Stomach smooth muscle (tissue), 2 donors: ENCODE measurements around the gene TPD52L2.
"Not testable (repeated sequence)": the region's sequence is repeated elsewhere in the genome, so short reads cannot be mapped to it uniquely, and the experiment has no call there.

Source experiments
- H3K27ac ChIP-seq: one replicate; pipeline ENCODE4 v1.7.0; 2013; ENCODE audit warnings: mild to moderate bottlenecking, low read length, inconsistent platforms
- H3K27me3 ChIP-seq, 2 donors: one replicate each; pipeline ENCODE4 v1.7.0; 2013; ENCODE audit warnings: low read length in 2 of 2; ENCODE audit not compliant: insufficient read depth in 2 of 2, control insufficient read depth in 1 of 2
- H3K36me3 ChIP-seq, 2 donors: one replicate each; pipeline ENCODE4 v1.7.0; 2013; ENCODE audit warnings: low read length in 2 of 2; ENCODE audit not compliant: control insufficient read depth in 2 of 2, insufficient read depth in 2 of 2
- H3K4me1 ChIP-seq: one replicate; pipeline ENCODE4 v1.7.0; 2013; ENCODE audit warnings: low read length; ENCODE audit not compliant: control insufficient read depth, insufficient read depth
- H3K4me3 ChIP-seq, 2 donors: one replicate each; pipeline ENCODE4 v1.7.0; 2013; ENCODE audit warnings: low read length in 2 of 2
- H3K9ac ChIP-seq, 2 donors: one replicate each; pipeline ENCODE4 v1.7.0; 2013; ENCODE audit warnings: low read length in 2 of 2, mild to moderate bottlenecking in 1 of 2
- H3K9me3 ChIP-seq, 2 donors: one replicate each; pipeline ENCODE4 v1.7.0; 2013; ENCODE audit warnings: low read length in 2 of 2; ENCODE audit not compliant: control insufficient read depth in 2 of 2
- donor health status: healthy.
- donor health status: Pancreatic carcinoma.

Gene TPD52L2

DNA sequence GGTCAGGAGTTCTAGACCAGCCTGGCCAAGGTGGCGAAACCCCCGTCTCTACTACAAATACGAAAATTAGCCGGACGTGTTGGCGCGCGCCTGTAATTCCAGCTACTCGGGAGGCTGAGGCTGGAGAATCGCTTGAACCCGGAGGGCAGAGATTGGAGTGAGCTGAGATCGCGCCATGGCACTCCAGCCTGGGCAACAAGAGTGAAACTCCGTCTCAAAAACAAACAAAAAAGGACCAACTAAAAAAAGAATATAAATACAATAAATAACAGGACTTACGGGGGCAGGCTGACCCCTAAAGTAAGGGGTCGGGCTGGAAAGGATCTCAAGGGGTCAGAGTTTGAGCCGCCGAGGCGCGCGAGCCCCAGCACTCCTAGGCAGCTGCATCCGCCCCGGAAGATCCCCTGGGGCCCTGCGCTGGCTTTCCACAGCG is 509 bp upstream of the TPD52L2 start:
- peaks cover 9 to 11% of the 10 kb centered on the region in 2 donors for H3K36me3 ChIP-seq
- H3K4me1 ChIP-seq, result peaks cover 23% of the 10 kb centered on the region
- no peaks in the 10 kb centered on the region for H3K27me3 ChIP-seq
- H3K9ac ChIP-seq, result peak overlapping the region; percentile 83 to 94
- no peaks in the 10 kb centered on the region for H3K9me3 ChIP-seq
- H3K4me3 ChIP-seq, result peak overlapping the region; percentile 91 to 94
- H3K27ac ChIP-seq, result peak overlapping the region; percentile 85

DNA sequence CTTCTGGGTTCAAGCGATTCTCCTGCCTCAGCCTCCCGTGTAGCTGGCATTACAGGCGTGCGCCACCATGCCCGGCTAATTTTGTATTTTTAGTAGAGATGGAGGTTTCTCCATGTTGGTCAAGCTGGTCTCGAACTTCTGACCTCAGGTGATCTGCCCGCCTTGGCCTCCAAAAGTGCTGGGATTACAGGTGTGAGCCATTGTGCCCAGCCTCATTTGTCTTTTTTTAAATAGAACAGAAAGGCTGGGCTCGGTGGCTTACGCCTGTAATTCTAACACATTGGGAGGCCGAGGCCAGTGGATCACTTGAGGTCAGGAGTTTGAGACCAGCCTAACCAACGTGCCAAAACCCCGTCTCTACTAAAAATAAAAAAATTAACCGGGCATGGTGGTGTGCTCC is 2.0 kb downstream of the TPD52L2 start:
- not testable (repeated sequence) for H3K9me3 ChIP-seq, H3K27me3 ChIP-seq, H3K27ac ChIP-seq, H3K4me3 ChIP-seq, H3K9ac ChIP-seq
- H3K36me3 ChIP-seq, result peaks cover 17% of the 10 kb centered on the region in 2 donors
- H3K4me1 ChIP-seq, result peaks cover 23% of the 10 kb centered on the region

DNA sequence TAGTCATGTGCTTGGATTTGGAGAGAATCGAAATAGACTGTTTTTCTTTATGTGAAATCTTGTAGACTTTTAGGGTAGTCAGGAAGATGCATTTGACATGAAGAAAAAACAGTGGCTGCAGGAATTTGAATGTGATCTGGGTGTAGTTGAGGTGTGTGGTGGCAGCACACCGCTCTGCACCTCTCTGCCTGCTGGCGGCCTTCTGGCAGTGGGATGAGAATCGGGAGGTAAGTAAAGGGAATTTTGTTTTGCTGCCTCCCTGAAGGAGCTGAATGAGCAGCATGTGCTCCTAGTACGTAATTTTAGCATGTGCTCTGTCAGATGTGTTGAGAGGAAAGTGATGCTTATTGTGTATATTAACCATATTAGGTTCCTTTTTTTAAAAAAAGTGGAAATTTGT is 3.2 kb downstream of the TPD52L2 start:
- H3K4me3 ChIP-seq, result no peak overlapping the region
- H3K4me1 ChIP-seq, result peaks cover 20% of the 10 kb centered on the region
- H3K9me3 ChIP-seq, result no peaks in the 10 kb centered on the region
- H3K27ac ChIP-seq, result no peak overlapping the region
- H3K27me3 ChIP-seq, result no peaks in the 10 kb centered on the region
- H3K36me3 ChIP-seq, result peaks cover 15 to 20% of the 10 kb centered on the region in 2 donors
- no peak overlapping the region for H3K9ac ChIP-seq

DNA sequence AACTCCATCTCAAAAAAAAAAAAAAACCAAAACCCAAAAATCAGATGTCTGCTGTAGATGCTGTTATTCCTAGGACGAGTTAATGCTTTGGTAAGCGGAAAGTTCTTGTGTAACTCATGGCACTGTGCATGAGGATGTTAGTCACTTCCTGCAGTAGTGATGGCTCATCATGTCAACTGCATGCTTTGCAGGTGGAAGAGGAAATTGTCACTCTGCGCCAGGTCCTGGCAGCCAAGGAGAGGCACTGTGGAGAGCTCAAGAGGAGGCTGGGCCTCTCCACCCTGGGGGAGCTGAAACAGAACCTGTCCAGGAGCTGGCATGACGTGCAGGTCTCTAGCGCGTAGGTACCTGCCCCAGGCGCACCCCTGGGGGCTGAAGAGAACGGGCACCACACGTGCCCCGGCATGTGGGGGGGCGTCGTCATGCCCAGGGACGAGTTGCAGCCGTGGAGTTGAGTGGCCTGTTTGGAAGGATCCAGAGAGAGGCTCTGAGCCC is 8.5 kb downstream of the TPD52L2 start:
- H3K4me1 ChIP-seq, result peaks cover 2% of the 10 kb centered on the region
- no peak overlapping the region for H3K4me3 ChIP-seq
- no peak overlapping the region for H3K27ac ChIP-seq
- no peaks in the 10 kb centered on the region for H3K9me3 ChIP-seq
- no peaks in the 10 kb centered on the region for H3K27me3 ChIP-seq
- H3K9ac ChIP-seq, result no peak overlapping the region
- H3K36me3 ChIP-seq, result peaks cover 48 to 52% of the 10 kb centered on the region in 2 donors

DNA sequence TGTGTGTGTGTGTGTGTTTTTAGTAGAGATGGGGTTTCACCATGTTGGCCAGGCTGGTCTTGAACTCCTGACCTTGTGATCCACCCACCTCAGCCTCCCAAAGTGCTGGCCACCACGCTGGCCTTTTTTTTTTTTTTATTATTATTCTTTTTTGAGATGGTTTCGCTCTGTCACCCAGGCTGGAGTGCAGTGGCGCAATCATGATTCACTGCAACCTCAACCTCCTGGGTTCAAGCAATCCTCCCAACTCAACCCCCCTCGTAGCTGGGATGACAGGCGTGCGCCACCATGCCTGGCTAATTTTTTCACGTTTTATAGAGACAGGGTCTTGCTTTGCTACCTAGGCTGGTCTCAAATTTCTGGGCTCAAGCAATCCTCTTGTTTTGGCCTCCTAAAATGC is 9.2 kb downstream of the TPD52L2 start:
- not testable (repeated sequence) for H3K27ac ChIP-seq, H3K27me3 ChIP-seq, H3K9me3 ChIP-seq, H3K4me1 ChIP-seq, H3K9ac ChIP-seq, H3K4me3 ChIP-seq
- H3K36me3 ChIP-seq, result peaks cover 43 to 46% of the 10 kb centered on the region in 2 donors

DNA sequence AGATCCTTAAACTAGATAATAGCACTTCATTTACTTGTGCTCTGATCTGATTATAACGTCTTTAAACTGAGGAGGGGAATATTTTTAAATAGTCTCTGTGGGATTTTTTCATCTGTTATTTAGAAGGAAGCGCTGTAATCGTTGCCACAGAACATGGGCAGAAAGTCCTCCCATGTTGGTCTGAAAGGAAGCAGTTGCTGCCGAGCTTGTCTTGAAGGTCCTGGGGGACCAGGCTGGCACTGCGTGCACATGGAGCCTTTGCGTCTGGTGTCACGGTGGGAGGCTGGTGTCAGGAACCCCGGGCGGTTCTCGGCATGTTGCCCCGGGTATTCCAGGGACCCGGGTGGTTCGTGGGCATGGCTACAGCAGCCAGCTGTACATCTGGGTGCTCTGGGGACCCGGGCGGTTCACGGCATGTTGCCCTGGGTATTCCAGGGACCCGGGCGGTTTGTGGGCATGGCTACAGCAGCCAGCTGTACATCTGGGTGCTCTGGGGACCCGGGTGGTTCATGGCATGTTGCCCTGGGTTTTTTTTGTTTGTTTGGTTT is 11.5 kb downstream of the TPD52L2 start:
- Histone ChIP-seq H3K4me1 (peaks cover 2% of the 10 kb centered on the region), H3K27ac (no peak overlapping the region), H3K27me3 (no peaks in the 10 kb centered on the region), H3K9ac (no peak overlapping the region), H3K9me3 (no peaks in the 10 kb centered on the region), H3K4me3 (no peak overlapping the region), H3K36me3 (peaks cover 33 to 37% of the 10 kb centered on the region in 2 donors)

DNA sequence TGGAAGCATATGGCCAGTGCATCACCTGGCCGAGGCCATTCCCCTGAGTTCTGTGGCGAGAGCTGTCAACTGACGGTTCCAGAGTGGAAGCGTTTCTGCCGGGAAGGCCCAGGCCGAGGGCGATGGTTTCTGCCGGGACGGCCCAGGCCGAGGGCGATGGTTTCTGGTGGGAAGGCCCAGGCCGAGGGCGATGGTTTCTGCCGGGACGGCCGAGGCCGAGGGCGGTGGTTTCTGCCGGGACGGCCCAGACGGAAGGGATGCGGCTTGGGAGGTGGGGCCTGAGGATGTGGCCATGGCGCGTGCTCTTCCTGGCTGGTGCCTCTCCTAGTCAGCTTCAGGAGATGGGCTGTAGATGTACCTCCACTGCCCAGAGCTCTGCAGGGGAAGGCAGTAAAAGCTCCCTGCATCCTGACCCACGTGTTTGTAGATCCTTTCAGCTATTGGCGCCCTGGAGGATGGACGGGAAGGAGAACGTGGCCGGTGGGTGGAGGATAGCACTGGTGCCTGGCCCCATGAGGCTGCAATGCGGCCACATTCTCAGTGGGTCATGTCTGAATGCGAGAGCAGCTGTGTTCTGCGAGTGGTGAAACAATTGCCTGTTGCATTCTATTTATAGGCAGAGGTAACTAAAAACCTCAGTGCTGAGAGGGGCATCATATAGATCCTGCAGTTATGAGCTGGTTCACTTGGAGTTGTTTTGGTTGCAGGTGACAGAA is 12.8 kb downstream of the TPD52L2 start:
- no peak overlapping the region for H3K4me3 ChIP-seq
- no peak overlapping the region for H3K9ac ChIP-seq
- H3K9me3 ChIP-seq, result no peaks in the 10 kb centered on the region
- no peak overlapping the region for H3K27ac ChIP-seq
- peaks cover 2% of the 10 kb centered on the region for H3K4me1 ChIP-seq
- H3K36me3 ChIP-seq, result peaks cover 35 to 36% of the 10 kb centered on the region in 2 donors
- no peaks in the 10 kb centered on the region for H3K27me3 ChIP-seq

DNA sequence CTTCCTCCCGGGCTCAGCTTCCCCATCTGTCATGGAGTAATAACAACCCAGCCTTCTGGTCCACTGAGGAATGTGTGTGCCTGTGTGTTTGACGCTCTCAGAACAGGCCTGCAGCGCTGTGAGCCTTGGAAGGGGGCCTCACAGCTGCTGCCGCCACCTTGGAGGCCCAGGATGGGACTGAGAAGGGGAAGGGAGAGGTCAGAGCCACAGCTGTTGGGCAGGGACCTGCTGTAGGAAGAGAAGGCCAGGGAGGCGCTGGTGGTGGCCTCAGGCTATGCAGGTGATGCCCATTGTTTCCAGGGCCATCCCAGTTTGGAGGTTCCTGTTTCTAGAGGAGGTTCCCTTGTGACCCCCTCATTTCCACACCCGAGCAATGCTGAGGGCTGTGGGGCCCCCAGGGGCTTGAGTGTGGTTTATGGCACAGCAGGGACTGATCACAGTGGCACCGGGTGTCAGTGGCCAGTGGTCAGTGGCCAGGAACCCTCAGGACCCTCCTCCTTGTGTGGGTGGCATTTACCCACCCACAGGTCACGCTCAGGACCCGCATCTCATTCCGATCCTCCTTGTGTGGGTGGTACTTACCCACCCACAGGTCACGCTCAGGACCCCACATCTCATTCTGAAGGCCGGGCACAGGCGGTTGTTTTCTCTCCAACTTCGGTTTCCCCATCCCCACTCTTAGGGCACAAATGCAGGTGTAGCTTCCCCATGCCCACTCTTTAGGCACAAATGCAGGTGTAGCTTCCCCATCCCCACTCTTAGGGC is 14.0 kb downstream of the TPD52L2 start:
- H3K36me3 ChIP-seq, result peaks cover 31 to 38% of the 10 kb centered on the region in 2 donors
- no peak overlapping the region for H3K9ac ChIP-seq

DNA sequence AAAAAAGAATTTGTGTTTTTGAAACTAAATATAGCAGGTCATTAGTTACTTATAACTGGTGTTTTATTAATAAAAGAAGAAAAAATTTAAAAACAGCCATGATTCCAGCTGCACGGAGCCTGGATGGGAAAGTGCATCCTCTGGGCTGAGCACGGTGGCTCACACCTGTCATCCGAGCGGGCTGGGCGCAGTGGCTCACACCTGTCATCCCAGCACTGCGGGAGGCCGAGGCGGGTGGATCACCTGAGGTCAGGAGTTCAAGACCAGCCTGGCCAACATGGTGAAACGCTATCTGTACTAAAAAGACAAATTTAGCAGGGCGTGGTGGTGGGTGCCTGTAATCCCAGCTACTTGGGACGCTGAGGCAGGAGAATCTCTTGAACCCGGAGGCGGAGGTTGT is 15.8 kb downstream of the TPD52L2 start:
- H3K27me3 ChIP-seq, H3K4me3 ChIP-seq, H3K9ac ChIP-seq, H3K27ac ChIP-seq, H3K4me1 ChIP-seq, H3K9me3 ChIP-seq: not testable (repeated sequence)
- H3K36me3 ChIP-seq, result peaks cover 27 to 32% of the 10 kb centered on the region in 2 donors

More for the DNA sequence above, 14.0 kb downstream of the TPD52L2 start:
- H3K27me3 ChIP-seq, result no peaks in the 10 kb centered on the region
- no peaks in the 10 kb centered on the region for H3K4me1 ChIP-seq
- H3K9me3 ChIP-seq, result no peaks in the 10 kb centered on the region
- no peak overlapping the region for H3K27ac ChIP-seq
- H3K4me3 ChIP-seq, result no peak overlapping the region

DNA sequence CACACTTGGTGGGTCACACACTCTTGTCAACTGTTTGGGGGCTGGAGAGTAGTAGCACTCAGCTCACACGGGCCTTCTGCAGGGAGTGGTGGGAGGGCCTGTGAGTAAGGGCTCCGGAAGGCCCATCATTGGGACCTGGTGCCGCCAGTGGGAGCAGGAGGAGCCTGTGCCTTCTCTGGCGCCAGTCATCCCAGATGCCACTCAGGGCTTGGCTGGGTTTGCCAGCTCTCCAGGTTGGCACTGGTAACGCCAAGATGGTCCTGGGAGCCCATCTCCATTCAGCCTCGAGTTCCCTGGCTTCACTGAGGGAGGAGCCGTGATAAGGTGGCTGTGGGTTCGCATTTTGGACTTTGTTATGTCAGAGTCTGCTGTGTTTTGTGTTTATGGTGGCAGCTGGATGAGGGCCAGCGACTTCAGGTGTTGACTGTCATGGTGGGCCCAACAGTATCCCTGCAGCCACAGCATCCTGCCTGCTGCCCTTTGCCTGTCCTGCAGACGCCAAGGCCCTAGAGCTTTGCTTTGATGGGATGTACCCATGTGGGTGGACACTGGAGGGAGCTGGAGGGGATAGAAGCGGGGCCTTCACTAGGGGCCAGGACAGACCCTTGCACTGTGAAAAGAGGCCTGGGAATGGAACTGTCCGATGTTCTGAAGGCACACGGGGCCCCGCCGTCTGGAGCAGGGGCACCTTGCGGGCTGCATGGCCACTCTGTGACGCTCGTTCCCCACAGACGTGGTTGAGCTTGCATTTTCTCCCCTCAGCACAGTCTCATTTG is 16.6 kb downstream of the TPD52L2 start:
- no peak overlapping the region for H3K27ac ChIP-seq
- H3K9me3 ChIP-seq, result no peaks in the 10 kb centered on the region
- H3K9ac ChIP-seq, result no peak overlapping the region
- no peak overlapping the region for H3K4me3 ChIP-seq
- no peaks in the 10 kb centered on the region for H3K27me3 ChIP-seq
- H3K4me1 ChIP-seq, result no peaks in the 10 kb centered on the region
- peaks cover 19 to 25% of the 10 kb centered on the region in 2 donors for H3K36me3 ChIP-seq
